PC-3 (cell line): ENCODE data around the gene FOXN3. TPM values are rescaled to one million over a fixed set of nuclear protein-coding genes. Genes with fewer than 3 reads are reported as not detected.

Experiments
- ATAC-seq: fragments of 200-7000 bp; cut with Tn5 transposase; 2 replicates; pipeline ENCODE4 v1.9.1; 2020; ENCODE audit warnings: mild to moderate bottlenecking, moderate library complexity
- BruUV-seq: library from RNA; stranded (reverse); fragments of 400-500 nt; replicated peaks from 2 replicates; lab custom pipeline; 2021; lab: Mats Ljungman, UMichigan
- CTCF ChIA-PET: fragments of 300-600 bp; sonication (Branson Sonifier 250); formaldehyde crosslinking; loops from one replicate; lab custom pipeline; 2022; ENCODE audit warnings: antibody characterized with exemption; lab: Charles Lee
- POLR2A ChIA-PET: fragments of 300-600 bp; sonication (Branson Sonifier 250); formaldehyde crosslinking; loops from one replicate; lab custom pipeline; 2022; ENCODE audit warnings: antibody characterized with exemption; ENCODE audit not compliant: unreplicated experiment; lab: Charles Lee
- DNase-seq: peaks from one replicate; pipeline ENCODE4 v3.0.0-alpha.2; 2015
- H2AFZ ChIP-seq: fragments of 300-600 bp; sonication (generic); 2 replicates; pipeline ENCODE4 v1.6.0; 2016; ENCODE audit warnings: antibody characterized with exemption, low read length
- H3F3A ChIP-seq: fragments of 300-600 bp; sonication (generic); one replicate; pipeline ENCODE4 v1.6.0; 2017; ENCODE audit warnings: antibody characterized with exemption, low read length, control low read depth, mild to moderate bottlenecking; ENCODE audit not compliant: unreplicated experiment
- H3K27ac ChIP-seq: fragments of 300-600 bp; sonication (generic); 2 replicates; pipeline ENCODE4 v1.5.1; 2016; ENCODE audit warnings: mild to moderate bottlenecking, low read length
- H3K27me3 ChIP-seq: fragments of 300-600 bp; sonication (generic); 2 replicates; pipeline ENCODE4 v1.6.1; 2016; ENCODE audit warnings: low read length, mixed read lengths
- H3K36me3 ChIP-seq: fragments of 300-600 bp; sonication (generic); 2 replicates; pipeline ENCODE4 v1.6.1; 2016; ENCODE audit warnings: low read depth, mixed run types, low read length, mixed read lengths
- H3K4me1 ChIP-seq: fragments of 300-600 bp; sonication (generic); 2 replicates; pipeline ENCODE4 v1.5.1; 2016; ENCODE audit warnings: low read length; ENCODE audit not compliant: insufficient read depth
- H3K4me2 ChIP-seq: fragments of 300-600 bp; sonication (generic); 2 replicates; pipeline ENCODE4 v1.6.0; 2016; ENCODE audit warnings: low read length
- H3K4me3 ChIP-seq: fragments of 300-600 bp; sonication (generic); 2 replicates; pipeline ENCODE4 v1.5.1; 2016; ENCODE audit warnings: mild to moderate bottlenecking, low read length, mixed read lengths
- H3K79me2 ChIP-seq: fragments of 300-600 bp; sonication (generic); 2 replicates; pipeline ENCODE4 v1.6.1; 2017; ENCODE audit warnings: low read length, mixed read lengths
- H3K9ac ChIP-seq: fragments of 300-600 bp; sonication (generic); 2 replicates; pipeline ENCODE4 v1.6.0; 2016; ENCODE audit warnings: mild to moderate bottlenecking, low read length
- H3K9me2 ChIP-seq: fragments of 300-600 bp; sonication (generic); replicated peaks from 2 replicates; pipeline ENCODE4 v1.6.1; 2016; ENCODE audit warnings: mixed run types, low read length, mixed read lengths
- H3K9me3 ChIP-seq: fragments of 300-600 bp; sonication (generic); 2 replicates; pipeline ENCODE4 v1.6.1; 2016; ENCODE audit warnings: low read length, mixed read lengths
- H4K20me1 ChIP-seq: fragments of 300-600 bp; sonication (generic); 2 replicates; pipeline ENCODE4 v1.6.1; 2016; ENCODE audit warnings: low read length, mixed read lengths
- CTCF ChIP-seq: fragments of 300-600 bp; sonication (generic); conservative IDR thresholded peaks from 2 replicates; pipeline ENCODE4 v1.5.1; 2017; ENCODE audit warnings: antibody characterized with exemption, low read depth, mild to moderate bottlenecking, low read length
- EZH2 ChIP-seq: fragments of 300-600 bp; sonication (generic); IDR thresholded peaks from one replicate; pipeline ENCODE4 v1.6.1; 2017; ENCODE audit warnings: antibody characterized with exemption, mild to moderate bottlenecking, low read length; ENCODE audit not compliant: unreplicated experiment
- EZH2phosphoT487 ChIP-seq: fragments of 300-600 bp; sonication (generic); IDR thresholded peaks from 2 replicates; pipeline ENCODE4 v1.6.1; 2018; ENCODE audit warnings: mild to moderate bottlenecking, antibody characterized with exemption, low read length, borderline replicate concordance
- intact Hi-C: fragments of 100-400 bp; cut with micrococcal nuclease; formaldehyde crosslinking; loops from 2 replicates; pipeline ENCODE4 v1.9.0; 2023
- total RNA-seq: library from RNA; depleted of rRNA; stranded (reverse); fragments of >200 nt; gene quantifications from 2 replicates; pipeline ENCODE4 v1.2.3, GENCODE V29; 2014

The FOXN3 gene
- total RNA-seq, 1 experiment from 2014 or later = 13.3 TPM

GRCh38 chr14:89379891-89380820 is 36.9 kb downstream of the FOXN3 start:
- no peak overlapping the region for H3K4me2 ChIP-seq
- intact Hi-C loops = no loop called here
- BruUV-seq = no TSS peak
- H3K9me2 ChIP-seq = no peaks in the 10 kb centered on the region
- DNase-seq = no peak
- ATAC-seq = no peak
- H3K79me2 ChIP-seq = no peaks in the 10 kb centered on the region
- POLR2A ChIA-PET = no interaction called here
- H3K4me1 ChIP-seq = no peaks in the 10 kb centered on the region
- H3K36me3 ChIP-seq = peaks cover 3% of the 10 kb centered on the region; the same call in 1 of the 2 replicates
- H3K27ac ChIP-seq = no peak overlapping the region
- CTCF ChIA-PET = no interaction called here
- H2AFZ ChIP-seq = no peak overlapping the region
- H3K9me3 ChIP-seq = no peaks in the 10 kb centered on the region
- TF ChIP-seq EZH2phosphoT487 (no peak), CTCF (no peak), EZH2 (no peak)
- no peaks in the 10 kb centered on the region for H3K27me3 ChIP-seq
- no peaks in the 10 kb centered on the region for H3F3A ChIP-seq
- H3K9ac ChIP-seq = no peak overlapping the region
- H4K20me1 ChIP-seq = no peaks in the 10 kb centered on the region
- H3K4me3 ChIP-seq = no peak overlapping the region

- H3K36me3 ChIP-seq = peaks cover 3% of the 10 kb centered on the region; the same call in 1 of the 2 replicates
- no peaks in the 10 kb centered on the region for H3F3A ChIP-seq
- no TSS peak for BruUV-seq
- intact Hi-C loops = no loop called here
- no peak overlapping the region for H2AFZ ChIP-seq
- TF ChIP-seq CTCF = no peak
- no peak for TF ChIP-seq EZH2
- no peak for TF ChIP-seq EZH2phosphoT487
- no peaks in the 10 kb centered on the region for H3K79me2 ChIP-seq
- no peak overlapping the region for H3K9ac ChIP-seq
- DNase-seq (no peak), ATAC-seq (no peak)
- H4K20me1 ChIP-seq = no peaks in the 10 kb centered on the region
- no peaks in the 10 kb centered on the region for H3K9me2 ChIP-seq
- H3K27ac ChIP-seq = no peak overlapping the region
- H3K4me2 ChIP-seq = no peak overlapping the region
- ChIA-PET CTCF (no interaction called here), POLR2A (no interaction called here)
- H3K27me3 ChIP-seq = no peaks in the 10 kb centered on the region
- H3K4me3 ChIP-seq = no peak overlapping the region
- H3K4me1 ChIP-seq = no peaks in the 10 kb centered on the region
- H3K9me3 ChIP-seq = no peaks in the 10 kb centered on the region
Observed at GRCh38 chr14:89379006-89379405, 38.0 kb downstream of the FOXN3 start.

GRCh38 chr14:89378119-89378518 is 38.9 kb downstream of the FOXN3 start:
- Histone ChIP-seq H3K4me3 (no peak overlapping the region), H2AFZ (no peak overlapping the region), H3K9me2 (no peaks in the 10 kb centered on the region), H3K4me1 (no peaks in the 10 kb centered on the region), H3F3A (no peaks in the 10 kb centered on the region), H3K27me3 (no peaks in the 10 kb centered on the region), H3K9ac (no peak overlapping the region), H3K4me2 (no peak overlapping the region), H3K9me3 (no peaks in the 10 kb centered on the region), H4K20me1 (no peaks in the 10 kb centered on the region), H3K79me2 (no peaks in the 10 kb centered on the region), H3K27ac (no peak overlapping the region), H3K36me3 (peaks cover 3% of the 10 kb centered on the region; the same call in 1 of the 2 replicates)
- TF ChIP-seq EZH2phosphoT487 (no peak), CTCF (no peak), EZH2 (no peak)
- intact Hi-C loops = no loop called here
- no TSS peak for BruUV-seq
- ATAC-seq (no peak), DNase-seq (no peak)
- CTCF ChIA-PET = no interaction called here
- POLR2A ChIA-PET = interaction anchor here (0.5 kb wide), 1 partner anchor 58 kb away, joined by 3 read pairs; no protein-coding TSS in a partner anchor
